Measurements from ENCODE around the gene CD8B2.
"Not testable (repeated sequence)": the region's sequence is repeated elsewhere in the genome, so short reads cannot be mapped to it uniquely, and the experiment has no call there.

The CD8B2 gene

GRCh38 chr2:106513391-106513790 is 26.2 kb downstream of the CD8B2 start:
- not testable (repeated sequence) for DNase-seq

GRCh38 chr2:106514827-106515226 is 27.7 kb downstream of the CD8B2 start:
- DNase-seq = not testable (repeated sequence)

GRCh38 chr2:106516436-106516835 is 29.3 kb downstream of the CD8B2 start:
- DNase-seq = peak; percentile 17

- DNase-seq = no peak
Measured at GRCh38 chr2:106516864-106517263, 29.7 kb downstream of the CD8B2 start.

GRCh38 chr2:106517329-106517728 is 30.2 kb downstream of the CD8B2 start:
- DNase-seq = no peak

GRCh38 chr2:106519767-106520166 is 32.6 kb downstream of the CD8B2 start:
- peak; percentile 22 for DNase-seq

GRCh38 chr2:106521016-106521415 is 33.9 kb downstream of the CD8B2 start:
- DNase-seq = no peak

- peak; percentile 56 for DNase-seq
Measured at GRCh38 chr2:106523976-106524665, 37.0 kb downstream of the CD8B2 start.

GRCh38 chr2:106530866-106531265 is 43.7 kb downstream of the CD8B2 start:
- DNase-seq = no peak

GRCh38 chr2:106531676-106532214 is 44.6 kb downstream of the CD8B2 start:
- no peak for DNase-seq

- no peak for DNase-seq
Measured at GRCh38 chr2:106532236-106532635, 45.1 kb downstream of the CD8B2 start.

GRCh38 chr2:106534471-106534870 is 47.3 kb downstream of the CD8B2 start:
- no peak for DNase-seq

GRCh38 chr2:106536490-106536889 is 49.3 kb downstream of the CD8B2 start:
- no peak for DNase-seq

GRCh38 chr2:106537047-106537446 is 49.9 kb downstream of the CD8B2 start:
- DNase-seq = peak; percentile 14

GRCh38 chr2:106537791-106538191 is 50.6 kb downstream of the CD8B2 start:
- DNase-seq = no peak

GRCh38 chr2:106540886-106541285 is 53.7 kb downstream of the CD8B2 start:
- no peak for DNase-seq

- DNase-seq = no peak
Measured at GRCh38 chr2:106541333-106541732, 54.2 kb downstream of the CD8B2 start.

- peak; percentile 89 for DNase-seq
Measured at GRCh38 chr2:106542746-106543359, 55.7 kb downstream of the CD8B2 start.

- no peak for DNase-seq
Measured at GRCh38 chr2:106545007-106545406, 57.8 kb downstream of the CD8B2 start.

GRCh38 chr2:106546391-106546990 is 59.3 kb downstream of the CD8B2 start:
- DNase-seq = peak; percentile 63

GRCh38 chr2:106547164-106547903 is 60.2 kb downstream of the CD8B2 start:
- DNase-seq = no peak

- no peak for DNase-seq
Measured at GRCh38 chr2:106551417-106552130, 64.4 kb downstream of the CD8B2 start.

- no peak for DNase-seq
Measured at GRCh38 chr2:106552921-106553320, 65.8 kb downstream of the CD8B2 start.
